Esophagus muscularis mucosa (tissue), 4 donors: ENCODE results near the gene PLA2G6. TPM values are rescaled to one million over a fixed set of nuclear protein-coding genes. Genes with fewer than 3 reads are reported as not detected.

ENCODE experiments used
- DNase-seq: peaks from one replicate; pipeline ENCODE4 v3.0.0-alpha.2; 2017; ENCODE audit errors: extremely low spot score
- H3K27ac ChIP-seq, 4 donors: fragments of 200-600 bp; sonication (generic); replicated peaks in 1 of 4; 1 replicate in 3 of 4; 2 replicates in 1 of 4; pipeline ENCODE4 v1.5.1; 2016 to 2019; ENCODE audit warnings: mild to moderate bottlenecking in 1 of 4
- H3K27me3 ChIP-seq, 4 donors: fragments of 200-600 bp; sonication (generic); one replicate each; pipeline versions ENCODE4 v1.5.1 to v1.6.0; 2016 to 2019
- H3K36me3 ChIP-seq, 4 donors: fragments of 200-600 bp; sonication (generic); one replicate each; pipeline ENCODE4 v1.5.1; 2016 to 2019
- H3K4me1 ChIP-seq, 4 donors: fragments of 200-600 bp; sonication (generic); one replicate each; pipeline ENCODE4 v1.5.1; 2016 to 2019
- H3K4me3 ChIP-seq, 4 donors: fragments of 200-600 bp; sonication (generic); 1 replicate in 2 of 4; 2 replicates in 2 of 4; pipeline ENCODE4 v1.5.1; 2016 to 2019; ENCODE audit warnings: mild to moderate bottlenecking in 4 of 4, moderate library complexity in 1 of 4
- H3K9me3 ChIP-seq, 4 donors: fragments of 200-600 bp; sonication (generic); 1 replicate in 3 of 4; 2 replicates in 1 of 4; pipeline ENCODE4 v1.5.1; 2016 to 2019
- EP300 ChIP-seq: sonication (generic); formaldehyde crosslinking; IDR thresholded peaks from one replicate; pipeline ENCODE4 v1.6.1; 2017; ENCODE audit warnings: antibody characterized with exemption
- POLR2A ChIP-seq: fragments of 450-650 bp; IDR thresholded peaks from one replicate; pipeline ENCODE4 v1.6.1; 2017; ENCODE audit warnings: antibody characterized with exemption, moderate library complexity, mild to moderate bottlenecking, low read depth
- POLR2AphosphoS5 ChIP-seq, 2 donors: sonication (generic); formaldehyde crosslinking; IDR thresholded peaks; one replicate each; pipeline ENCODE4 v1.6.1; 2017; ENCODE audit warnings: antibody characterized with exemption in 2 of 2
- WGBS: methylation state at CpG from one replicate; pipeline ENCODE4 v1.1.5; 2018; 5-methylcytosine and 5-hydroxymethylcytosine counted together
- intact Hi-C: fragments of 100-400 bp; cut with DNase I; formaldehyde crosslinking; loops from one replicate; pipeline ENCODE4 v1.15.1; 2023
- total RNA-seq, 4 donors: library from RNA; depleted of rRNA; stranded (reverse); fragments of >200 nt; gene quantifications; one replicate each; pipeline versions ENCODE4 v1.1.0 to v1.2.1, GENCODE V29; 2016
- TF ChIP-seq, protein P1 (sequence below), 3 experiments: fragments of 200-600 bp in 2 of 3; fragments of 450-650 bp in 1 of 3; sonication (generic) in 2 of 3; IDR thresholded peaks; one replicate each; pipeline ENCODE4 v1.5.1; 2017 to 2019; ENCODE audit warnings: antibody characterized with exemption in 3 of 3, mild to moderate bottlenecking in 2 of 3, moderate library complexity in 1 of 3

The PLA2G6 gene
- total RNA-seq, 4 donors from 2014 or later = 13.9 to 18.3 (median 15.6) TPM

DNA sequence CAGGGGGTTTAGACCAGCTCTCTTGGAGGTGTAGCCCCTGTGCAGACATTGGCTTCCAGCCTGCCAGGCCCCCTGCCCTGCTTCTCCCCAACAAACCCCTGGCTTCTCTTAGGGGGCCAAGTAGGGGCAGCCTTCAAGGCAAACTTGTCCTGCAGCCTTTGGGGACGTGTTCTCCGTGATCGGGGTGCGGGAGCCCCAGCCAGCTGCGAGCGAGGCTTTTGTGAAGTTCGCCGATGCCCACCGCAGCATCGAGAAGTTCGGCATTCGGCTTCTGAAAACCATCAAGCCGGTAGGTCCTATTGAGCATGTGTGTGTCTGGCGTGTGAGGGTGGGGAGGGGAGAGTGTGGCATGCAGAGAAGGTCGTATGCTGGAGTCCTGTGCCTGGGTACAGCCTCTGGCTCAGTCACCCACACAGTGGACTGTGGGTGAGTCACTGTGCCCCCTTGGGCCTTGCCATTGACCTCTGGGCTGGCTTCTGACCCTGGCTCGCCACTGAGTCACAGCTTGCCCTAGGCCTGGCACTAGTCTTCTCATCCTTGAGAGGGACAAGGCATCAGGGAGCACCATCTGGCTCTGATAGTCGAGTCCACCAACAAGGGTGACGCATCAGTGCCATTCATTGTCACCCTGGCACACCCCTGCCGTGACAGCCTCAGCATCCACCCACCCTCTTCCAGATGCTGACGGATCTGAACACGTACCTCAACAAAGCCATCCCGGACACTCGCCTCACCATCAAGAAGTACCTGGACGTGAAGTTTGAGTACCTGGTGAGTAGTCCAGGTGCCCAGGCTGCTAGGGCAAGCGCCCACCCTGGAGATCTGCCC, 109.1 kb downstream of the PLA2G6 start:
- WGBS = 93% methylated on average over 24 of the region's 25 CpGs
- Histone ChIP-seq H3K27me3 (no peaks in the 10 kb centered on the region), H3K4me1 (peaks cover 26 to 31% (median 28%) of the 10 kb centered on the region in 4 donors), H3K4me3 (no peak overlapping the region), H3K27ac (no peak overlapping the region), H3K9me3 (no peaks in the 10 kb centered on the region), H3K36me3 (peaks cover 21 to 86% (median 64%) of the 10 kb centered on the region in 4 donors)
- DNase-seq = no peak
- intact Hi-C loops = no loop called here
- TF ChIP-seq EP300 = no peak
- no peak for TF ChIP-seq POLR2A
- TF ChIP-seq, protein P1, sequence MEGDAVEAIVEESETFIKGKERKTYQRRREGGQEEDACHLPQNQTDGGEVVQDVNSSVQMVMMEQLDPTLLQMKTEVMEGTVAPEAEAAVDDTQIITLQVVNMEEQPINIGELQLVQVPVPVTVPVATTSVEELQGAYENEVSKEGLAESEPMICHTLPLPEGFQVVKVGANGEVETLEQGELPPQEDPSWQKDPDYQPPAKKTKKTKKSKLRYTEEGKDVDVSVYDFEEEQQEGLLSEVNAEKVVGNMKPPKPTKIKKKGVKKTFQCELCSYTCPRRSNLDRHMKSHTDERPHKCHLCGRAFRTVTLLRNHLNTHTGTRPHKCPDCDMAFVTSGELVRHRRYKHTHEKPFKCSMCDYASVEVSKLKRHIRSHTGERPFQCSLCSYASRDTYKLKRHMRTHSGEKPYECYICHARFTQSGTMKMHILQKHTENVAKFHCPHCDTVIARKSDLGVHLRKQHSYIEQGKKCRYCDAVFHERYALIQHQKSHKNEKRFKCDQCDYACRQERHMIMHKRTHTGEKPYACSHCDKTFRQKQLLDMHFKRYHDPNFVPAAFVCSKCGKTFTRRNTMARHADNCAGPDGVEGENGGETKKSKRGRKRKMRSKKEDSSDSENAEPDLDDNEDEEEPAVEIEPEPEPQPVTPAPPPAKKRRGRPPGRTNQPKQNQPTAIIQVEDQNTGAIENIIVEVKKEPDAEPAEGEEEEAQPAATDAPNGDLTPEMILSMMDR (IDR thresholded peaks at IDR 0.05) = no peak
- TF ChIP-seq POLR2AphosphoS5 (IDR thresholded peaks at IDR 0.05) = no peak

DNA sequence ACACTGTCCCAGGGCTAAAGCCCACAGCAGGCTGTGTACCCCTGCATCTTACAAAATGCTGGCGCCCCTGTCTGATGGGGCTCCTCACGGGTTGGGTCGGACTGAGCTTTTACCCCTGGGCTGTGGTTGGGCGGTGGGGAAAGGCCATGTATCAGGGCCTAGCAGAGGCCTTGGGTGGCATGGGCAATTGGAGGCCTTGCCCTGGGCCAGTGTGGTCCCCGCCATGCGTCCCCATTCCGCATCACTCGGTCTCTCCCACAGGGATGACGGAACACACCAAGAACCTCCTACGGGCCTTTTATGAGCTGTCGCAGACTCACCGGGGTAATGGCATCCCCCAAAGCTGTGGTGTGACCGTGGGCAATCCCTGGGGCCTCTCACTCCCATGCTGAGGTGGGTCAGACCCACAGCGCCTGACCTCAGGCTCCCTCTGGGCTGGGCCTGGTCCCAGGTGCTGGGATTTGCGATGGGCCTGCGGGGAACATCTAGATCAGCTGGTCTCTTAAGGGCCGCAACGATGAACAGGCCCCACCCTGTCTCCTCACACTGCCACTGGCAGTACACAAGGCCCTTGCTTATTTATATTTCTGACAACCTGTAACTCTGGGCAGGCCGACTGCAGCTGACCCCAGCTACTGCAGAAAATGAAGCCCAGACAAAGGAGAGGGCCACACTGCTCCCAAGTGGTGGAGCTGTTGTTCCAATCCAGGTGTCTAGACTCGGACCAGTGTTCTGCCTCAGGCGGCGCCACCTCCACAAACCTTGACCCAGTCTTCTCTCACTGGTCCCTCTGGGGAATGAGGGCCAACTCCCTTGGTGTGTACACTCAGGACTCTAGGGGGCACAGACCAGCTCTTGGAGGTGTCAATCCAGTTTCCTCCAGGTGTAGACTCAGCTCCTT, 110.0 kb downstream of the PLA2G6 start:
- Histone ChIP-seq H3K27ac (no peak overlapping the region), H3K9me3 (no peaks in the 10 kb centered on the region), H3K27me3 (no peaks in the 10 kb centered on the region), H3K4me3 (no peak overlapping the region), H3K36me3 (peaks cover 24 to 95% (median 67%) of the 10 kb centered on the region in 4 donors), H3K4me1 (peaks cover 26 to 39% (median 28%) of the 10 kb centered on the region in 4 donors)
- 89% methylated on average over 21 of the region's 22 CpGs for WGBS
- TF ChIP-seq, protein P1 (IDR thresholded peaks at IDR 0.05) = no peak
- DNase-seq = no peak
- intact Hi-C loops = no loop called here

DNA sequence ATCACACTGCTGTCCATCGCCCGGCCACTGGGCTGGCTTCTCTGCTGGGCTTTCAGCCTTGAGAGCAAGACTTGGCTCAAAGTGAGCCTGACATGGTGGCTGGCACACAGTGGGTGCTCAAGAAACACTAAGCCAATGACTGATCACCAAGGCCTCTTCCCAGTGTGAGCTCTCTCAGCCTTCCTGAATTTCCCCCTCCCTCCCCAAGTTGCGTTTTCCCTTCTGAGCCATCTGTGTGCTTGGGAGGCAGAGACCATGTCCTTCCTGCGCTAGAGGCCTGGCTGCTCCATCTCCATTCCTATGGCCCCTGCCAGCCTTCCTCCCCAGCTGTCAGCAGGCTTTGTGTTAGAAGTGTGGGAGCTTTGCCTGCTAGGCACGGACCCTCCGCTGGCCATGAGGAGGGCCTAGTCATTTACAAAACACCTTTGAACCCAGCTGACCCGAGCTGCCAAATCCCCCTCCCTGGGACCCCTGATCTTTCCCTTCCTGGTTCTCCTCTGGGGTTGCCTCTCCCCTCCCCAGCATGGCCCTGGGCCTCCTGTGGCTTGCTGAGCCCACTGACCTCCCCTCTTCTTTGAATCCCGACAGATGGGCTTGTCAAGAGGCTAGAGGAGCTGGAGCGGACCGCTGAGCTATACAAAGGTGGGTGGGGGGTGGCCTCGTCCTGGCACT, 111.2 kb downstream of the PLA2G6 start:
- H3K9me3 ChIP-seq = no peaks in the 10 kb centered on the region
- WGBS = 91% methylated on average over 10 of the region's 11 CpGs
- no peak for DNase-seq
- TF ChIP-seq POLR2A (no peak), EP300 (no peak), POLR2AphosphoS5 (IDR thresholded peaks at IDR 0.05) (no peak)
- TF ChIP-seq, protein P1 (IDR thresholded peaks at IDR 0.05) = no peak
- intact Hi-C loops = no loop called here
- no peak overlapping the region for H3K4me3 ChIP-seq
- H3K4me1 ChIP-seq = peaks cover 26 to 42% (median 28%) of the 10 kb centered on the region in 4 donors
- H3K27me3 ChIP-seq = no peaks in the 10 kb centered on the region
- peak overlapping the region; percentile 77 to 88 (median 86) for H3K27ac ChIP-seq
- H3K36me3 ChIP-seq = peaks cover 37 to 98% (median 76%) of the 10 kb centered on the region in 4 donors

DNA sequence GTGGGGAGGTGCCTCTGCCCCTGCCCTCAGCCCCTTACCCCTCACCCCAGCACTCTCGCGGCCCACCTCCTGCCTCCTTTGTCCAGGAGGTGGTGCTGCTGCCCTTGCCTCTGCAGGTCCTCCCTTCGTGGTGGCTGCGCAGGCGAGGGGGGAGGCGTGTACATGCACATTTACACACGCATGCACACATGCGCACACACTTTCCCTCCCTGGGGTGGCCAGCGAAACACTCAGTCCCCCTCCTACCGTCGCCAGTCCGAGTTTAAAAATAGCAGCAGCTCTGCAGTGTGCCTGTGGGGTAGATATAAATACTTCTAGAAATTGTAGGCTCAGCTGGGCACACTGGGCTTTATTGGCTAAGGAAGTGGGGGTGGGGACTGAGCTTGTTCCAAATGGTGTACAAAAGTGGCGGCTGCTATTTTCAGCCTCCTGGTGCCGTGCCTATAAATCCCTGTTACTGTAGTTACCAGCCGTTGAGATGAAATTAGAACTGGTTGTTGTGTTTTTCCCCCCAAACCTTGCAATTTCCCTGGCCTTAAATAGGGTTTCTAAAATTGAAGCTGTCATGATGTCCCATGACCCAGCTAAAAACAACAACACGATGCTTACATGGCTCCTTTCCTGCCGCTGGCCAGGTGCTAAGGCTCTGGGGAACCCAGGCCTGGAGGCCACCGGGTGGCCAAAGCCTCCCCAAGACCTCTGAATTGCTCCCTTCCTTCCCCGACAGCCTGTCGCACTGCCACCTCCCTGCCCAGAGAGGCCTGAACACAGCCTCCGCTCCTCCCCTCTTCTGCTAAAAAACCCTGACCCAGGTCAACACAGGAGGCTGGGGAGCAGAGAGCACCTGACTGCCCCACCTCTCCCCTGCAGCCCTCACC, 112.0 kb downstream of the PLA2G6 start:
- intact Hi-C loops = loop anchor here (5.0 kb wide), 1 partner anchor 38 kb away; no protein-coding TSS in a partner anchor
- H3K27me3 ChIP-seq = no peaks in the 10 kb centered on the region
- 60% methylated on average over 19 of the region's 21 CpGs for WGBS
- TF ChIP-seq POLR2AphosphoS5 (IDR thresholded peaks at IDR 0.05) (peak; percentile 68 to 75), POLR2A (no peak)
- TF ChIP-seq, protein P1 (IDR thresholded peaks at IDR 0.05) = peak; percentile 65 to 78 (median 68)
- peak overlapping the region; percentile 77 to 88 (median 86) for H3K27ac ChIP-seq
- DNase-seq = no peak
- H3K4me3 ChIP-seq = peak overlapping the region in 1 of 4 donors; percentile 18
- H3K36me3 ChIP-seq = peaks cover 45 to 98% (median 76%) of the 10 kb centered on the region in 4 donors
- H3K4me1 ChIP-seq = peaks cover 26 to 42% (median 28%) of the 10 kb centered on the region in 4 donors
- no peaks in the 10 kb centered on the region for H3K9me3 ChIP-seq
